HUES6 (cell line): ENCODE measurements around the gene VPS35L.
"Not testable (repeated sequence)": the region's sequence is repeated elsewhere in the genome, so short reads cannot be mapped to it uniquely, and the experiment has no call there.

ENCODE experiments used
- H3K27ac ChIP-seq: 2 replicates; pipeline ENCODE4 v1.7.0; 2013; ENCODE audit warnings: low read depth, mild to moderate bottlenecking, low read length, inconsistent platforms
- H3K27me3 ChIP-seq: 2 replicates; pipeline ENCODE4 v1.6.1; 2013; ENCODE audit warnings: low read length; ENCODE audit not compliant: control insufficient read depth, insufficient read depth
- H3K36me3 ChIP-seq: 2 replicates; pipeline ENCODE4 v1.6.1; 2013; ENCODE audit warnings: low read length; ENCODE audit not compliant: control insufficient read depth, insufficient read depth
- H3K4me1 ChIP-seq: 2 replicates; pipeline ENCODE4 v1.6.1; 2013; ENCODE audit warnings: low read length; ENCODE audit not compliant: control insufficient read depth, insufficient read depth
- H3K4me3 ChIP-seq: 2 replicates; pipeline ENCODE4 v1.5.1; 2013; ENCODE audit warnings: low read depth, low read length
- H3K9ac ChIP-seq: one replicate; pipeline ENCODE4 v1.6.1; 2013; ENCODE audit warnings: mild to moderate bottlenecking, low read length
- H3K9me3 ChIP-seq: 2 replicates; pipeline ENCODE4 v1.6.1; 2013; ENCODE audit warnings: low read depth, low read length; ENCODE audit not compliant: control insufficient read depth, insufficient read depth

Gene VPS35L

GRCh38 chr16:19542138-19542821, 13.2 kb upstream of the VPS35L start:
- Histone ChIP-seq H3K36me3 (peaks cover 70% of the 10 kb centered on the region), H3K27me3 (no peaks in the 10 kb centered on the region), H3K27ac (no peak overlapping the region), H3K4me1 (no peaks in the 10 kb centered on the region), H3K9ac (no peak overlapping the region), H3K9me3 (no peaks in the 10 kb centered on the region), H3K4me3 (no peak overlapping the region)

GRCh38 chr16:19543278-19543996, 12.1 kb upstream of the VPS35L start:
- H3K27ac ChIP-seq, H3K9me3 ChIP-seq, H3K4me3 ChIP-seq, H3K9ac ChIP-seq, H3K4me1 ChIP-seq, H3K27me3 ChIP-seq: not testable (repeated sequence)
- H3K36me3 ChIP-seq, result peaks cover 72% of the 10 kb centered on the region

GRCh38 chr16:19548144-19548543, 7.4 kb upstream of the VPS35L start:
- Histone ChIP-seq H3K9me3 (no peaks in the 10 kb centered on the region), H3K36me3 (peaks cover 71% of the 10 kb centered on the region)

GRCh38 chr16:19549673-19550072, 5.8 kb upstream of the VPS35L start:
- Histone ChIP-seq H3K9me3 (no peaks in the 10 kb centered on the region), H3K27me3 (no peaks in the 10 kb centered on the region), H3K4me1 (no peaks in the 10 kb centered on the region), H3K36me3 (peaks cover 57% of the 10 kb centered on the region), H3K27ac (no peak overlapping the region), H3K4me3 (no peak overlapping the region), H3K9ac (no peak overlapping the region)

More at GRCh38 chr16:19548144-19548543, 7.4 kb upstream of the VPS35L start:
- Histone ChIP-seq H3K4me3 (no peak overlapping the region), H3K4me1 (no peaks in the 10 kb centered on the region), H3K9ac (no peak overlapping the region), H3K27ac (no peak overlapping the region), H3K27me3 (no peaks in the 10 kb centered on the region)

GRCh38 chr16:19555938-19556771, 652 bp downstream of the VPS35L start:
- Histone ChIP-seq H3K9me3 (no peaks in the 10 kb centered on the region), H3K4me1 (no peaks in the 10 kb centered on the region), H3K27me3 (no peaks in the 10 kb centered on the region), H3K27ac (peak overlapping the region; percentile 95), H3K9ac (peak overlapping the region; percentile 96), H3K4me3 (peak overlapping the region; percentile 84), H3K36me3 (peaks cover 13% of the 10 kb centered on the region)

- Histone ChIP-seq H3K9me3 (peaks cover 12% of the 10 kb centered on the region; the same call in 1 of the 2 replicates), H3K9ac (no peak overlapping the region), H3K36me3 (peaks cover 6% of the 10 kb centered on the region; the same call in 1 of the 2 replicates), H3K4me3 (no peak overlapping the region), H3K27ac (no peak overlapping the region), H3K27me3 (no peaks in the 10 kb centered on the region), H3K4me1 (no peaks in the 10 kb centered on the region)
Measured at GRCh38 chr16:19559242-19559910, 3.9 kb downstream of the VPS35L start.

GRCh38 chr16:19560078-19560477, 4.6 kb downstream of the VPS35L start:
- Histone ChIP-seq H3K27ac (no peak overlapping the region), H3K9ac (no peak overlapping the region), H3K36me3 (peaks cover 11% of the 10 kb centered on the region), H3K4me3 (no peak overlapping the region), H3K9me3 (peaks cover 12% of the 10 kb centered on the region; the same call in 1 of the 2 replicates), H3K27me3 (no peaks in the 10 kb centered on the region), H3K4me1 (no peaks in the 10 kb centered on the region)

GRCh38 chr16:19563377-19563776, 7.9 kb downstream of the VPS35L start:
- H3K9me3 ChIP-seq, result peaks cover 12% of the 10 kb centered on the region; the same call in 1 of the 2 replicates
- H3K27me3 ChIP-seq, result no peaks in the 10 kb centered on the region
- no peak overlapping the region for H3K4me3 ChIP-seq
- H3K9ac ChIP-seq, result no peak overlapping the region
- H3K4me1 ChIP-seq, result no peaks in the 10 kb centered on the region
- H3K36me3 ChIP-seq, result peaks cover 35% of the 10 kb centered on the region
- H3K27ac ChIP-seq, result no peak overlapping the region

GRCh38 chr16:19566362-19566761, 10.9 kb downstream of the VPS35L start:
- Histone ChIP-seq H3K9me3 (peaks cover 12% of the 10 kb centered on the region; the same call in 1 of the 2 replicates), H3K9ac (no peak overlapping the region), H3K27ac (no peak overlapping the region), H3K36me3 (peaks cover 52% of the 10 kb centered on the region), H3K4me1 (no peaks in the 10 kb centered on the region), H3K27me3 (no peaks in the 10 kb centered on the region), H3K4me3 (no peak overlapping the region)

- H3K9ac ChIP-seq, result no peak overlapping the region
- H3K4me3 ChIP-seq, result no peak overlapping the region
- H3K27me3 ChIP-seq, result no peaks in the 10 kb centered on the region
- peaks cover 59% of the 10 kb centered on the region for H3K36me3 ChIP-seq
- peaks cover 7% of the 10 kb centered on the region; the same call in 1 of the 2 replicates for H3K9me3 ChIP-seq
- no peaks in the 10 kb centered on the region for H3K4me1 ChIP-seq
- no peak overlapping the region for H3K27ac ChIP-seq
Measured at GRCh38 chr16:19567560-19567959, 12.1 kb downstream of the VPS35L start.
